HepG2 (cell line): ENCODE measurements around the gene BTG3. TPM values are rescaled to one million over a fixed set of nuclear protein-coding genes. Genes with fewer than 3 reads are reported as not detected.

Experiments used
- ASH2L ChIP-seq: fragments of 300-600, 200-600 bp; sonication (generic); IDR thresholded peaks from 2 replicates; pipeline ENCODE4 v1.7.0; 2017; ENCODE audit warnings: low read depth, mild to moderate bottlenecking, moderate library complexity, mixed read lengths, low read length; ENCODE audit not compliant: insufficient read length
- ATF1 ChIP-seq: IDR thresholded peaks from 2 replicates; pipeline ENCODE4 v1.6.1; 2016; ENCODE audit warnings: mild to moderate bottlenecking, control low read depth
- CEBPB ChIP-seq: IDR thresholded peaks from 2 replicates; pipeline ENCODE4 v1.6.1; 2011; ENCODE audit warnings: low read depth, low read length, improper control_type of control experiment, borderline replicate concordance
- HIVEP1 ChIP-seq: sonication (generic); formaldehyde crosslinking; IDR thresholded peaks from 2 replicates; pipeline ENCODE4 v1.4.0; 2020; ENCODE audit warnings: mild to moderate bottlenecking, missing genetic modification reagents
- HOXA3 ChIP-seq: sonication (generic); formaldehyde crosslinking; IDR thresholded peaks from 2 replicates; pipeline ENCODE4 v1.5.0; 2020; ENCODE audit warnings: missing genetic modification reagents
- MAZ ChIP-seq, 2 experiments: sonication (generic) in 1 of 2; formaldehyde crosslinking in 1 of 2; IDR thresholded peaks; 2 replicates each; pipeline versions ENCODE4 v1.5.0 to v1.6.1; 2012 to 2020; ENCODE audit warnings: low read depth in 2 of 2, mild to moderate bottlenecking in 2 of 2, borderline replicate concordance in 1 of 2, improper control_type of control experiment in 1 of 2, low read length in 1 of 2, missing genetic modification reagents in 1 of 2, moderate library complexity in 1 of 2
- MIXL1 ChIP-seq: IDR thresholded peaks from 2 replicates; pipeline ENCODE4 v1.6.1; 2016
- POLR2AphosphoS2 ChIP-seq: IDR thresholded peaks from 2 replicates; pipeline ENCODE4 v1.6.1; 2011; ENCODE audit warnings: low read depth, low read length, improper control_type of control experiment
- REXO4 ChIP-seq: sonication (generic); formaldehyde crosslinking; IDR thresholded peaks from 2 replicates; pipeline ENCODE4 v1.8.0; 2022; ENCODE audit warnings: missing genetic modification reagents, mild to moderate bottlenecking, borderline replicate concordance
- SMARCE1 ChIP-seq: fragments of 450-650 bp; IDR thresholded peaks from 2 replicates; pipeline ENCODE4 v1.6.1; 2017; ENCODE audit warnings: borderline replicate concordance
- SNRNP70 ChIP-seq: fragments of 200-400 bp; formaldehyde crosslinking; IDR thresholded peaks from 2 replicates; pipeline ENCODE4 v1.6.1; 2017; ENCODE audit warnings: mild to moderate bottlenecking, low read depth, low read length, moderate library complexity
- SOX5 ChIP-seq: IDR thresholded peaks from 2 replicates; pipeline ENCODE4 v1.6.1; 2016; ENCODE audit warnings: borderline replicate concordance
- ZEB1 ChIP-seq: IDR thresholded peaks from 2 replicates; pipeline ENCODE4 v1.6.1; 2012; ENCODE audit warnings: mild to moderate bottlenecking, low read depth, inconsistent platforms; ENCODE audit not compliant: insufficient replicate concordance
- ZMAT3 ChIP-seq: sonication (generic); formaldehyde crosslinking; conservative IDR thresholded peaks from 2 replicates; pipeline ENCODE4 v1.7.0; 2021; ENCODE audit warnings: missing genetic modification reagents
- ZNF432 ChIP-seq: sonication (generic); formaldehyde crosslinking; IDR thresholded peaks from 2 replicates; pipeline ENCODE4 v1.5.0; 2020; ENCODE audit warnings: missing genetic modification reagents, mild to moderate bottlenecking, borderline replicate concordance
- ZNF550 ChIP-seq: sonication (generic); formaldehyde crosslinking; IDR thresholded peaks from 2 replicates; pipeline ENCODE4 v1.4.0; 2020; ENCODE audit warnings: mild to moderate bottlenecking, missing genetic modification reagents, borderline replicate concordance
- ZNF605 ChIP-seq: sonication (generic); formaldehyde crosslinking; IDR thresholded peaks from 2 replicates; pipeline ENCODE4 v1.8.0; 2022; ENCODE audit warnings: mild to moderate bottlenecking, missing genetic modification reagents
- ZNF772 ChIP-seq: sonication (generic); formaldehyde crosslinking; IDR thresholded peaks from 2 replicates; pipeline ENCODE4 v1.5.0; 2020; ENCODE audit warnings: mild to moderate bottlenecking, missing genetic modification reagents
- polyA plus RNA-seq, 8 experiments: library from polyadenylated mRNA; depleted of rRNA in 3 of 8; stranded (reverse) in 7 of 8; unstranded in 1 of 8; fragments of >200 nt; fragmentation: Illumina TruSeq in 4 of 8; extraction: Trizol in 4 of 8; gene quantifications; 2 replicates each; pipeline versions ENCODE4 v1.2.1 to v1.2.3, GENCODE V29; 2011 to 2016; ENCODE audit warnings: low read depth in 4 of 8, missing spikeins in 1 of 8, mixed read lengths in 1 of 8; ENCODE audit not compliant: insufficient read depth in 1 of 8
- total RNA-seq, 5 experiments: library from RNA; depleted of rRNA; stranded (reverse); fragments of >200 nt; fragmentation: Illumina TruSeq; extraction: Trizol; gene quantifications; 2 replicates each; pipeline ENCODE4 v1.2.3, GENCODE V29; 2016; ENCODE audit warnings: low read depth in 1 of 5
- TF ChIP-seq, protein P1 (sequence below): sonication (generic); formaldehyde crosslinking; IDR thresholded peaks from 2 replicates; pipeline ENCODE4 v1.4.0; 2020; ENCODE audit warnings: low read depth, missing genetic modification reagents
- TF ChIP-seq, protein P2 (sequence below): IDR thresholded peaks from 2 replicates; pipeline ENCODE4 v1.6.1; 2016; ENCODE audit warnings: mild to moderate bottlenecking
- TF ChIP-seq, protein P3 (sequence below): sonication (generic); formaldehyde crosslinking; IDR thresholded peaks from 2 replicates; pipeline ENCODE4 v1.8.0; 2022; ENCODE audit warnings: missing genetic modification reagents, mild to moderate bottlenecking, inconsistent platforms, borderline replicate concordance
- TF ChIP-seq, protein P4 (sequence below): sonication (generic); formaldehyde crosslinking; IDR thresholded peaks from 2 replicates; pipeline ENCODE4 v1.4.0; 2020; ENCODE audit warnings: missing genetic modification reagents

The BTG3 gene
- total and polyA plus RNA-seq, 2 of the 13 experiments (the other 11 are each of a cell fraction or from before 2014, with no cell fraction given) = 13.9 to 27.4 TPM

DNA sequence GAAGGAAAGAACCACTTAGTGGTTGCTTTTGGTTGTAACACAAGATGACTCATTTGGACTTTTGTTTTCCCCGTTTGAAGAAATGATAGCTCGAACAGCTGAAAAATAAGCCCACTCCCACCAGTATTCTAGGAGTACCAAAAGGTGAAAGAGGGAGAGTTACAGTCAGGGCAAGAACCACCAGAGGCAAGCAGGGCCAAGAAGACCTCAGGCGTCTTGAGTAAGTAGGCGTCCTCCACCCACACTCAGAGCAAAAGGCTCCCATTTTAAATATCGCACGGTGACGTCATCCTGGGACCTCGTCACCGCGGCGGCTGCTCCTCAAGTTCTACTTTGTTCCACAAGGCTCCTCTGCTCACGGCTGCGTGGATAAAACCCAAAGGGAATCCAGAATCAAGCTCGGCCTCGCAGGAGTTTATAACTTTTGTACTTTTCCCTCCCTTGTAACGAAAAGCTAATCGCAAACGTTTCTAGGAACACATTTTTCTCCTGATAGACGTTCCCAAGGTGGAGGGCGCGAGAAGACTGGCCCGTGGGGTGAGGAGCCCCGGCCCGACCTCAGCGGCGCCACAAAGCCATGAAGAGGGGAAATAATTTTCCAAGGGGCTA is 1.2 kb downstream of the BTG3 start (continued):
- peak; percentile 85 for TF ChIP-seq HOXA3 (CRISPR knock-in tag)
- TF ChIP-seq, protein P1, sequence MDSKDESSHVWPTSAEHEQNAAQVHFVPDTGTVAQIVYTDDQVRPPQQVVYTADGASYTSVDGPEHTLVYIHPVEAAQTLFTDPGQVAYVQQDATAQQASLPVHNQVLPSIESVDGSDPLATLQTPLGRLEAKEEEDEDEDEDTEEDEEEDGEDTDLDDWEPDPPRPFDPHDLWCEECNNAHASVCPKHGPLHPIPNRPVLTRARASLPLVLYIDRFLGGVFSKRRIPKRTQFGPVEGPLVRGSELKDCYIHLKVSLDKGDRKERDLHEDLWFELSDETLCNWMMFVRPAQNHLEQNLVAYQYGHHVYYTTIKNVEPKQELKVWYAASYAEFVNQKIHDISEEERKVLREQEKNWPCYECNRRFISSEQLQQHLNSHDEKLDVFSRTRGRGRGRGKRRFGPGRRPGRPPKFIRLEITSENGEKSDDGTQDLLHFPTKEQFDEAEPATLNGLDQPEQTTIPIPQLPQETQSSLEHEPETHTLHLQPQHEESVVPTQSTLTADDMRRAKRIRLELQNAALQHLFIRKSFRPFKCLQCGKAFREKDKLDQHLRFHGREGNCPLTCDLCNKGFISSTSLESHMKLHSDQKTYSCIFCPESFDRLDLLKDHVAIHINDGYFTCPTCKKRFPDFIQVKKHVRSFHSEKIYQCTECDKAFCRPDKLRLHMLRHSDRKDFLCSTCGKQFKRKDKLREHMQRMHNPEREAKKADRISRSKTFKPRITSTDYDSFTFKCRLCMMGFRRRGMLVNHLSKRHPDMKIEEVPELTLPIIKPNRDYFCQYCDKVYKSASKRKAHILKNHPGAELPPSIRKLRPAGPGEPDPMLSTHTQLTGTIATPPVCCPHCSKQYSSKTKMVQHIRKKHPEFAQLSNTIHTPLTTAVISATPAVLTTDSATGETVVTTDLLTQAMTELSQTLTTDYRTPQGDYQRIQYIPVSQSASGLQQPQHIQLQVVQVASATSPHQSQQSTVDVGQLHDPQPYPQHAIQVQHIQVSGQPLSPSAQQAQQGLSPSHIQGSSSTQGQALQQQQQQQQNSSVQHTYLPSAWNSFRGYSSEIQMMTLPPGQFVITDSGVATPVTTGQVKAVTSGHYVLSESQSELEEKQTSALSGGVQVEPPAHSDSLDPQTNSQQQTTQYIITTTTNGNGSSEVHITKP (CRISPR knock-in tag) = 0 out of 2 replicates have a peak, but pooled peaks have one; percentile 17
- no peak for TF ChIP-seq MIXL1
- TF ChIP-seq ZMAT3 (CRISPR knock-in tag) = peak; percentile 3; the same call in 1 of the 2 replicates
- no peak for TF ChIP-seq ZEB1
- TF ChIP-seq ATF1 = peak; percentile 76
- TF ChIP-seq POLR2AphosphoS2 = no peak
- peak; percentile 17 for TF ChIP-seq ASH2L
- TF ChIP-seq SNRNP70 = no peak
- 0 out of 2 replicates have a peak, but pooled peaks have one; percentile 17 for TF ChIP-seq ZNF772 (CRISPR knock-in tag)
- TF ChIP-seq SMARCE1 = no peak
- TF ChIP-seq ZNF550 (CRISPR knock-in tag) = no peak
- TF ChIP-seq CEBPB = no peak
- 0 out of 2 replicates have a peak, but pooled peaks have one; percentile 9 for TF ChIP-seq SOX5
- TF ChIP-seq ZNF432 (CRISPR knock-in tag) = no peak
- peak; percentile 59; the same call in 1 of the 2 replicates for TF ChIP-seq HIVEP1 (CRISPR knock-in tag)
- TF ChIP-seq, protein P2, sequence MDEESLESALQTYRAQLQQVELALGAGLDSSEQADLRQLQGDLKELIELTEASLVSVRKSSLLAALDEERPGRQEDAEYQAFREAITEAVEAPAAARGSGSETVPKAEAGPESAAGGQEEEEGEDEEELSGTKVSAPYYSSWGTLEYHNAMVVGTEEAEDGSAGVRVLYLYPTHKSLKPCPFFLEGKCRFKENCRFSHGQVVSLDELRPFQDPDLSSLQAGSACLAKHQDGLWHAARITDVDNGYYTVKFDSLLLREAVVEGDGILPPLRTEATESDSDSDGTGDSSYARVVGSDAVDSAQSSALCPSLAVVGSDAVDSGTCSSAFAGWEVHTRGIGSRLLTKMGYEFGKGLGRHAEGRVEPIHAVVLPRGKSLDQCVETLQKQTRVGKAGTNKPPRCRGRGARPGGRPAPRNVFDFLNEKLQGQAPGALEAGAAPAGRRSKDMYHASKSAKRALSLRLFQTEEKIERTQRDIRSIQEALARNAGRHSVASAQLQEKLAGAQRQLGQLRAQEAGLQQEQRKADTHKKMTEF = peak; percentile 20; the same call in 1 of the 2 replicates
- TF ChIP-seq, protein P3, sequence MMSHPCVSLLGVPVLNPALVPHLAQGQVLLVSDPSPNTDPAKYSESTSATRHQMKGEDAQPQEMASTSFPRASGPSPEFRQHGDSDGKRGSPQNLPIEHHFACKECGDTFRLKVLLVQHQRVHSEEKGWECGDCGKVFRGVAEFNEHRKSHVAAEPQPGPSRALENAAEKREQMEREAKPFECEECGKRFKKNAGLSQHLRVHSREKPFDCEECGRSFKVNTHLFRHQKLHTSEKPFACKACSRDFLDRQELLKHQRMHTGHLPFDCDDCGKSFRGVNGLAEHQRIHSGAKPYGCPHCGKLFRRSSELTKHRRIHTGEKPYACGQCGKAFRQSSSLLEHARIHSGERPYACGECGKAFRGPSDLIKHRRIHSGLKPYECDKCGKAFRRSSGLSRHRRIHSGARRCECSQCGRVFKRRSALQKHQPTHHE (CRISPR knock-in tag) = no peak
- TF ChIP-seq REXO4 = no peak
- TF ChIP-seq, protein P4, sequence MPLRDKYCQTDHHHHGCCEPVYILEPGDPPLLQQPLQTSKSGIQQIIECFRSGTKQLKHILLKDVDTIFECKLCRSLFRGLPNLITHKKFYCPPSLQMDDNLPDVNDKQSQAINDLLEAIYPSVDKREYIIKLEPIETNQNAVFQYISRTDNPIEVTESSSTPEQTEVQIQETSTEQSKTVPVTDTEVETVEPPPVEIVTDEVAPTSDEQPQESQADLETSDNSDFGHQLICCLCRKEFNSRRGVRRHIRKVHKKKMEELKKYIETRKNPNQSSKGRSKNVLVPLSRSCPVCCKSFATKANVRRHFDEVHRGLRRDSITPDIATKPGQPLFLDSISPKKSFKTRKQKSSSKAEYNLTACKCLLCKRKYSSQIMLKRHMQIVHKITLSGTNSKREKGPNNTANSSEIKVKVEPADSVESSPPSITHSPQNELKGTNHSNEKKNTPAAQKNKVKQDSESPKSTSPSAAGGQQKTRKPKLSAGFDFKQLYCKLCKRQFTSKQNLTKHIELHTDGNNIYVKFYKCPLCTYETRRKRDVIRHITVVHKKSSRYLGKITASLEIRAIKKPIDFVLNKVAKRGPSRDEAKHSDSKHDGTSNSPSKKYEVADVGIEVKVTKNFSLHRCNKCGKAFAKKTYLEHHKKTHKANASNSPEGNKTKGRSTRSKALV (CRISPR knock-in tag) = no peak
- no peak for TF ChIP-seq MAZ (IDR thresholded peaks at IDR 0.05; ENCODE audit: borderline replicate concordance, low read depth, low read length)
- no peak for TF ChIP-seq MAZ (CRISPR knock-in tag; IDR thresholded peaks at IDR 0.05; ENCODE audit: low read depth)
- peak; percentile 24; the same call in 1 of the 2 replicates for TF ChIP-seq ZNF605
